ENCODE data around the gene SUMF2.
"Not testable (repeated sequence)": the region's sequence is repeated elsewhere in the genome, so short reads cannot be mapped to it uniquely, and the experiment has no call there.

SUMF2 gene

DNA sequence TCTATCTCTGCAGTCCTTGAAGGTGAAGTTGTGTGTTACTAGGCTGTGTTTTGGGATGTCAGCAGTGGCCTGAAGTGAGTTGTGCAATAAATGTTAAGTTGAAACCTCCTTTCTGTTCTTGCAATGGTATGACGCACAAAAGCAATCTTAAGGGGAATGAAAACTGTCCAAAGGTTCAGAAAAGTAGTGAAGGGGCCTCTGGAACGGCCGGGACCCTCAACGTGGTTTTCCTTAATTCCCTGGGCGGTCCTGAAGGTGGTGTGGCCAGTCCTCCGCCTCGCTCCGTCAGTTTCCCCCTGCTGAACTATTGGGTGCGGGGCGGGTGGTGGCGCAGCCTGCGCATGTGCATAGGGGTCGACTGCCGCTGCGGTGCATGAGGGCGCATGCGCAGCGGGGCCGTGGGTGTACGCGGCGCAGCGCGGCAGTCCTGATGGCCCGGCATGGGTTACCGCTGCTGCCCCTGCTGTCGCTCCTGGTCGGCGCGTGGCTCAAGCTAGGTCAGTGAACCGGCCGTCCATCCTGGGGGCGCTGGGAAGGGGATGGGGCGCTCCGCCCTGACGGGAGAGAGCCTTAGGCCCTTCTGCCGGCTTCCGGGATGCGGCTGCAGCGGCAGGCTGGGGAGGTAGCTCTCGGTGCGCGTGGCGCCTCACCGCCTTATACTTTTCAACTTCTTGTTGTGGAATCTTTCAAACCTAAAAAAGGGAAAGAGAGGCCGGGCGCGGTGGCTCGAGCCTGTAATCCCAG, at the start of gene SUMF2:
Gene SUMF2, plus strand, starts transcription at position 405 of the 744 bp plus-strand sequence. Its CDS starts 26 bp downstream, at position 431.
- peak; percentile 94 to 98 (median 96) for DNase-seq

DNA sequence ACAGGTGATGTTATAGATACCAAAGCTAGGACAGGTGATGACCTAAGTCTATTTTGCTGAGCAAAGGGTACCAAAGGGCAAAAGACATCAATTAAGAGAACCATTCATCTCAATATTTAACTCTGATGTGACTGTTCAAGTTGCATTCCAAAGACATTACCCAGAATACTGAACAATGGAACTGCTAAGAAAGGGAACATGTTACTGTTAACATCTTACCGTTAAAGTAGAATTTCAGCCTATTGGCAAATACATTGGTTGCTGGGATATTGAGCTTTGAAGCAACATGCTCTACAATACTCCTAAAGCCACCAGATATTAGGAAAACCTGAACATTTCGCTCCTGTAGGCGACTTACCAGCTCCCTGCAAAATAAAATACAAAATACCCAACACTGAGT, 47.1 kb upstream of the SUMF2 start:
- not testable (repeated sequence) for DNase-seq

DNA sequence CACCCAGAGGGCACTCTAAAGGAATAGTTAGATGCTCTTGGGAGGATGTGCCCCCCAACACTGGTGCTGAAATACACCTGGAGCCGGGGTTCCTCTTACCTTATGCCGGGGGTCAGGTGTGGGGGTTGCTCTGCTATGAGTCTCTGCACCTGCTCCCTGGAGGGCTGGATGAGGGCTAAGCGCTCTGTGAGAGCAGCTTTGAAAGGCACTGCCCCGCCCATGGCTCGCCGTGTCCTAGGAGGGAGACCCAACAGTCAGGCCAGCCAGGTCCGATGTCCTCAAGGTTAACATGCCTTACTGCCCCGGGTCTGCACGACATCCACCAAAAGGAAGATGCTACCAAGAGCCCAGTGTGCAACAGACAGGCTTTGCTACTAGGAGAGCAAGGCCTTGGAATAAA, 44.6 kb upstream of the SUMF2 start:
- no peak for DNase-seq

DNA sequence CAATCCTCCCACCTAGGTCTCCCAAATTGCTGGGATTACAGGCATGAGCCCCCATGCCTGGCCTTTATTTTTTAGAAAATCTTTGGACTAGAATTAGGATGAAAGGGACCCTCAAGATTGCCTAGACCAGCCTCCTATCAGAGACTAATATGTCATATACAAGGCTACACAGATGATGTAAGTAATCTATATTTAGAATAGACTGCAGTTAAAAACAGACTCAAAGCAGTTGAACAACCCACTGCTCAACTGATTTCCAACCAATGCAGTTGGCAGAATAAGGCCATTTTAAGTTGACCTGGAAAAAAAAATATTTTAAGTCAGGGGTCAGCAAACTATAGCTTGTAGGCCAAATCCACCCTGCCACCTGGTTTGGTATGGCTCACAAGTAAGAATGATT, 40.6 kb upstream of the SUMF2 start:
- no peak for DNase-seq

DNA sequence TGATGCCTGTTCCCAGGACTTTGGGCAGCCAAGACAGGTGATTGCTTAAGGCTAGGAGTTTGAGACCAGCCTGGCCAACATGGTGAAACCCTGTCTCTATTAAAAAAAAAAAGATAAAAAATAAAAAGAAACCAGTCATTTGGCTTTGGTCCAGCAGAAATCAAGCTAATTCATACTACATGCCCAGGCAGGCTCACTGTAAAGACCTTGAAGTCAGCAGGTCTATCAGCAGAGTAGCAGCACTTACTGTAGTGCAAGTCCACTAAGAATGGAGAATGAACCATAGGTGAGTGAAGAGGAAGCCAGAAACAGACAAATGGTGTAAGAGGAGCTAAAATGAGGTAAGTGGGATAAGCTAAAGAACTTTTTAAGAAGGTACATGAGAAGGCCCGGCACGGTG, 37.5 kb upstream of the SUMF2 start:
- DNase-seq, result no peak

DNA sequence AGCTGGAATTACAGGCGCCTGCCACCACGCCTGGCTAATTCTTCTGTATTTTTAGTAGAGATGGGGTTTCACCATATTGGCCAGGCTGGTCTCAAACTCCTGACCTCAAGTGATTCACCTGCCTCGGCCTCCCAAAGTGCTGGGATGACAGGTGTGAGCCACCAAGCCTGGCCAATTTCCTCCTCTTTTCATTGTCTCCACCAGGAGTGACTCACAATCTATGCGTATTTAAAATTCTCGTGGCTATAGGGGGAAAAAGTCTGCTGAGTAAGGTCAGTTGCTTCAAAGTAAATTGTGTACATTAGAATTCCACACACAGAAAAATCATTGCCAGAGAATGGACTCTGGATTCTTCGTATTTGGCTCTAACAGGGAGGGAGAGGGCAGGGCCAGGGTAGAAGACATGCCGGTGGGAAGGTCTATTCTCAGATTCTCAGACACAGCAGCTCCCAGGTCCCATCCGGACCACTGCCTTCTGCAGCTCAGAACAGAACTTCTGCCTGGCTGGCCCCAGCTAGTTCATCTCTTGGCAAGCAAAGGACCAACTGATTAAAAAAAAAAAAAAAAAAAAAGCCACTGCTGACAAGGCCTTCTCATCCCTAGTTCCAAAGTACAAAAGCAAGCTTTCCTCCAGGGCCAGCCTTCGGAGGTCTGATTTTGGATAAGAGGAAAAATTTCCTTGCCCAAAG, 35.0 kb upstream of the SUMF2 start:
- no peak for DNase-seq

DNA sequence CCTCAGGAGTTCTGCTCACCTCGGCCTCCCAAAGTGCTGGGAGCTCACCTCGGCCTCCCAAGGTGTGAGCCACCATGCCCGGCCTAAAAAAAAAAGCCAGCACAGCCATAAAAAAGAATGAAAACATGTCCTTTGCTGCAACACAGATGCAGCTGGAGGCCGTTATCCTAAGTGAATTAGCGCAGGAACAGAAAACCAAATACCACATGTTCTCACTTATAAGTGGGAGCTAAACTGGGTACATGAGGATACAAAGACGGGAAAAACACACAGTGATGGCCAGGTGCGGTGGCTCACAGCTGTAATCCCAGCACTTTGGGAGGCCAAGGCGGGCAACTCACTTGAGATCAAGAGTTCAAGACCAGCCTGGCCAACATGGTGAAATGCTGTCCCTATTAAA, 33.7 kb upstream of the SUMF2 start:
- DNase-seq, result no peak

DNA sequence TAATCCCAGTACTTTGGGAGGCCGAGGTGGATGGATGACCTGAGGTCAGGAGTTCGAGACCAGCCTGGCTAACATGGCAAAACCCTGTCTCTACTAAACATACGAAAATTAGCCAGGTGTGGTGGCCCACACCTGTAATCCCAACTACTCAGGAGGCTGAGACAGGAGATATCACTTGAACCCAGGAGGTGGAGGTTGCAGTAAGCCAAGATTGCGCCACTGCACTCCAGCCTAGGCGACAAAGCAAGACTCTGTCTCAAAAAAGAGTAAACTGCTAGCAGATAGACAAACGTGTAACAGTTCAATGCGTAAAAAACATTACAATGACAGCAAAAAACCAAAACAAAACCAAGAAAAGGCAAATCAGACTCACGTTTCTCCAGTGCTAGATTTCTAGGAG, 32.5 kb upstream of the SUMF2 start:
- not testable (repeated sequence) for DNase-seq

DNA sequence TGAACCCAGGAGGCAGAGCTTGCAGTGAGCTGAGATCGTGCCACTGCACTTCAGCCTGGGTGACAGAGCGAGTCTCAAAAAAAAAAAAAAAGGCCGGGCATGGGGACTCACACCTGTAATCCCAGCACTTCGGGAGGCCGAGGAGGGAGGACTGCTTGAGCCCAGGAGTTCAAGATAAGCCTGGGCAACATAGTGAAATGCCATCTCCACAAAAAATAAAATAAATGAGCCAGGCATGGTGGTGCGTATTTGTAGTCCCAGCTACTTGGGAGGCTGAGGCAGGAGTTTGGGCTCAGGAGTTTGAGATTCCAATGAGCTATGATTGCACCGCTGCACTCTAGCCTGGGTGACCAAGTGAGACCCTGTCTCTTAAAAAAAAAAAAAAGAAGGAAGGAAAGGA, 31.5 kb upstream of the SUMF2 start:
- not testable (repeated sequence) for DNase-seq

DNA sequence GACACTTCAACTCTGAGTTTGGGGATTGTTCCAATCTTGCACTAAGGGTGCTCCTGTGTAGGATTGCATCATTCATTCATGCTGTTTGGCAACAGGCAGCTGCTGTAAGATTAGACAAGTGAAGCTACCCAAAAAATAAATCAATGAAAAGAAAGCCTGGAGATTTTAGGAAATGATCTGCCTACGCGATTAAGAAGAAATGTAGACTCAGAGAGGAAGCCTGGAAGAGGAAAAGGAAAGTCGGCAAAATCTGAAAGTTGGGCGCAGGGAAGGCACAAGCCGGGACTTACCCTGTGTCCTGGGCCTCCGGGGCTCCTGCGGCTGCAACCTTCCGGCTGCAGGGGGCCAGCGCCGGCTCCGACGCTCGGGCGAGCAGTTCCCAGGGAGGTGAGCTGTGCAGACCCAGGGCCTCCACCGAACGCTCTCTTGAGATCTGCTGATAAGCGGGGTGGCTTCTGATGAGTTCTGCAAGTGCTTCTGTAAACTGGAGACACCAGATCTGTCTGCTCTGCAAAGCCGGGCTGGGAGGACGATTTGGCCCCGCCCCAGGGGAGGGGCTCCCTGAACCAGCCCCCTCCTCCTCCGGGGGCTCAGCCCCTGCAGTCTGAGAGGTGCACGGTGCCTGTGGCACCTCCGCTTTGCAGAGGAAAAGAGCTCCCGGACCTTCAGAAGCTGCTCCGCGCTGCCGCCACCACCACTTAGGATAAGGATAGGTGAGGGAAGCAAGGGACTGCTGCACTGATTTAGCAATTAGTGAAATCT, 30.2 kb upstream of the SUMF2 start:
- DNase-seq, result peak; percentile 68 to 77 (median 71)

DNA sequence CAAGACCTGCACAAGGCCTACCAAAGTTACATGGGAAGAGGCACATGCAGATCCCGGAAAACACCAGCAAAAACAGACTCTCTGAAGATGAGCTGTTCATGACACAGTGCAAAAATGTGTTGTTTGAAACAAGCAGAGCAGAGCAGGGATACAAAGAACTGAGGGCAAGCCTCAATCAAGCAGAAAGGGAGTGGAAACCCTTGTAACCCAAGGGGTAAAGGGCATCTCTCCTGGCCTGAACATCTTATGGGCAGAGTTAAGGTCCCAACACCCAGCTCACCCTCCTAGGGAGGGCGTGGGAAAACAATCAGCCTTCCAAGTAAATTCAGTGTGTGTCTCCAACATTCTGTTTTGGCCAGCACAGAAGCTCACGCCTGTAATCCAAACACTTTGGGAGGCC, 23.4 kb upstream of the SUMF2 start:
- DNase-seq, result no peak

DNA sequence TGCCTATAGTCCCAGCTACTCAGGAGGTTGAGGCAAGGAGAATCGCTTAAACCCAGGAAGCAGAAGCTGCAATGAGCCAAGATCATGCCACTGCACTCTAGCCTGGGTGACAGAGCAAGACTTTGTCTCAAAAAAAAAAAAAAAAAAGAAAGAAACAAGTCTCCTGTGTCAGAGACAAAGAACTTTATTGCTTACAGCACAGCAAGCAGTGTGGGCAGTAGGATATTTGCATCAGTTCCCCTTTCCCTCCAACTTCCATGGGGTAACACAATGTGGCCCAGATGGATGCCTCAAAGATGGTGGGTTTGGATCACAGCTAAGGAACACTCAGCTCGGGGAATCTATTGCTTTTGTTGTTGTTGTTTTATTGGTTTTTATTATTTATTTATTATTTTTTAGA, 18.3 kb upstream of the SUMF2 start:
- peak in 2 of 3 donors; percentile 31 to 33 for DNase-seq

DNA sequence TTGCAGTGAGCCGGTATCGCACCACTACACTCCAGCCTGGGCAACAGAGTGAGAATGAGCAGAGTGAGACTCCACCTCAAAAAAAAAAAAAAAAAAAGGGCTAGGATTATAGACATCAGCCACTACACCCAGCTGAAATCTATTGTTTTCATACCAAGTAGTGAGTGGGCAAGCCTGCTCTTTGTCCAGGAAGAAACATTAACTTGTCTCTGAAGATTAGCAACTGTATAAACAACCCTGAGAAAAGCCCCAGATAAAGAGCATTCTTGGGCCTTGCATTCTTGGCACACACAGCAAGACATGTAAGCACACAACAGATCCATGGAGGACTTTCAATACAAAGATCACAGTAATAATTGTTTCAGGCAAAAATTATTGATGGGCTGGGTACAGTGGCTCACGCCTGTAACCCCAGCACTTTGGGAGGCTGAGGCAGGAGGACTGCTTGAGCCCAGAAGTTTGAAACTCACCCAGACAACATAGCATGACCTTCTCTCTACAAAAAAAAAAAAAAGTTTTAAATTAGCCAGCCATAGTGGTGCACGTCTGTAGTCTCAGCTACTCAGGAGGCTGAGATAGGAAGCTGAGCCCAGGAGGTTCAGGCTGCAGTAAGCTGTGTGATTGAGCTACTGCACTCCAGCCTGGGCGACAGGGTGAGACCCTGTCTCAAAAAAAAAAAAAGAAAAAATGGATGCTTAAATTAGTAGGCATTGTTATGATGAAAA, 17.2 kb upstream of the SUMF2 start:
- DNase-seq, result no peak

DNA sequence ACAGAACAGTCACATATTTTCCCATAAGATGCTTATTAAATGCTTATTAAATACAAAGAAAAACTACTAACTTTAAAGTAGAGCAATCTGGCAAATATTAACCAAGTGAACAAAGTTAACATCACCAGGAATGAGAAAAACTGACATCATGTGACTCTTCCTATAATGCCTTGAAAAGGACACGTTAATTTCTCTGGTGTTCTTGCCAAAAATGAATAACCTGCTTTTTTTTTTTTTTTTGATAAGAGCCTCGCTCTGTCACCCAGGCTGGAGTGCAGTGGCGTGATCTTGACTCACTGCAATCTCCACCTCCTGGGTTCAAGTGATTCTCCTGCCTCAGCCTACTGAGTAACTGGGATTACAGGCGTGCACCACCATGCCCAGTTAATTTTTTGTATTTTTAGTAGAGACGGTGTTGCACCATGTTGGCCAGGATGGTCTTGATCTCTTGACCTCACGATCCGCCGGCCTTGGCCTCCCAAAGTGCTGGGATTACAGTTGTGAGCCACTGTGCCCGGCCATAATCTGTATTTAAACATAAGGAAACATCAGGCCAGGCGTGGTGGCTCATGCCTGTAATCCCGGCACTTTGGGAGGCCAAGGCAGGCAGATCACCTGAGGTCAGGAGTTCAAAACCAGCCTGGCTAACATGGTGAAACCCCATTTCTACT, 16.5 kb upstream of the SUMF2 start:
- not testable (repeated sequence) for DNase-seq

DNA sequence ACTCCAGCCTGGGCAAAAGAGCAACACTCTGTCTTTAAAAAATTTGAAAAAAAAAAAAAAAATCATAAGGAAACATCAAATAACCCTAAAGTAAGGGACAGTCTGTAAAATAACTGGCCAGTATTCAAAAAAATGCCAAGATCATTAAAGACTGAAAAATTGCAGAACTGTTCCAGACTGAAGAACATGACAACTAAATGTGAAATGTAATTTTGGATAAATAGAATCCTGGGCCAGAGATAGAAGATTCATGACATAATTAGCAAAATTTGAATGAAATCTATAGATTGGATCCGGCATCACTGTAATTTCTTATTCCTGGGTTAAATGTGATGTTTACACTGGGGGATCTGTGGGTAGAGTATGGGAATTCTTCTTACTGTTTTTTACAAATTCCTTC, 15.8 kb upstream of the SUMF2 start:
- DNase-seq, result no peak

DNA sequence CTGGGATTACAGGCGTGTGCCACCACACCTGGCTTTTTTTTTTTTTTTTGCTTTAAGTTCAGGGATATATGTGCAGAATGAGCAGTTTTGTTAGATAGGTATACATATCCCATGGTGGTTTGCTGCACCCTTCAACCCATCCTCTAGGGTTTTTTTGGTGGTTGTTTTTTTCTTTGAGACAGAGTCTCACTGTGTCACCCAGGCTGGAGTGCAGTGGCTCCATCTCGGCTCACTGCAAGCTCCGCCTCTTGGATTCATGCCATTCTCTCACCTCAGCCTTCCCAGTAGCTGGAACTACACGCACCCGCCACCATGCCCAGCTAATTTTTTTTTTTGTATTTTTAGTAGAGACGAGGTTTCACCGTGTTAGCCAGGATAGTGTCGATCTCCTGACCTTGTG, 15.3 kb upstream of the SUMF2 start:
- not testable (repeated sequence) for DNase-seq

DNA sequence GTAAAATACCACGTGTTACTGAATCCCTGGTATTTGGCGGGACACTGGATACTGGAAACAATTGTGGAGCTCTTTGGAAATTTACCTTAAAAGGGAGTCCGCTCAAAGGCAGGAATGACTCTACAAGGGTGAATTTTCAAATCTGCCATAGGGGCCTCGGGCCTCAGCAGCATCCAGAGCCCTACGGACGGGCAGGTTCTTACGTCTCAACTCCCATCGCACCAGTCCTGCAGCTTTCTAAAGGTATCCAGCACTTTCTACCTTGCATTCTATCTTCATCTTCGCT, 13.1 kb upstream of the SUMF2 start:
- no peak for DNase-seq

DNA sequence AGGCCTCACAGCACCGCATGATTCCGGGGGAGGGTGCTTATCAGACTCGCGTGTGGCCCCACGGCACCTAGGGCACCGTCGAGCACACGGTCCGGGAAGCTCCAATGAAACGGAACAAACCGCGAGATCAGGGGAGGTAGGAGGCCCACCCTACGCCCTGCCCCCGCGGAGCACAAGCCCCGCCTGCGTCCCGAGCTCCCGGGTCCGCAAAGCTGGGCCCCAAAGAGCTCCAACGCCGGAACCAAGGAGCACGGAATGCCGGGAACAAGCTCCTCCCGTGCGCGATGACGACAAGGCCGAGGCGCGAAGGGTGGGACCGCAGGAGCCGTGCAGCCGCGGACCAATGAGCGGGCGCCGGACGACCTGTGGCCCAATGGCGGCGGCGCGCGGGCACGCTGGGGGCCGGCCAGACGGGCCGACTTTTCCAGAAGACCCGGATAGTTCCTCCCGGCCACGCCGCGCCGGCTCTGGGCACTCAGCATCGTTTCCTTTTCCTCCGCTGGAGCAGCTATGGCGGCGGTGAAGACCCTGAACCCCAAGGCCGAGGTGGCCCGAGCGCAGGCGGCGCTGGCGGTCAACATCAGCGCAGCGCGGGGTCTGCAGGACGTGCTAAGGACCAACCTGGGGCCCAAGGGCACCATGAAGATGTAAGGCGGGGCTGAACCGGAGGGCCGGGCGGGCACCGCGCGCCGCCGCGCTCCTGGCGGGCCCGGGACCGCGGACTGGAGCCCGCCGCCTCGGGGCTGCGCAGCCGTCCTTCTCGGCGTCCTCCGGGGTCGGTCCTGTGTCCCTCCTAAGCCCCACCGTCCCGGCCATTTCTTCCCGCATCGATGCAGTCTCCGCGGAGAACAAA, 12.5 kb upstream of the SUMF2 start, which contains the start of the genes CCT6A and PSPH:
Gene CCT6A, plus strand, starts transcription at position 427 of the 853 bp plus-strand sequence. Its CDS starts 84 bp downstream, at position 511.
Gene PSPH, minus strand, starts transcription at position 106 of the 853 bp plus-strand sequence. CDS start 30,232 bp downstream, outside the sequence.
- peak; percentile 97 to 99 (median 98) for DNase-seq

DNA sequence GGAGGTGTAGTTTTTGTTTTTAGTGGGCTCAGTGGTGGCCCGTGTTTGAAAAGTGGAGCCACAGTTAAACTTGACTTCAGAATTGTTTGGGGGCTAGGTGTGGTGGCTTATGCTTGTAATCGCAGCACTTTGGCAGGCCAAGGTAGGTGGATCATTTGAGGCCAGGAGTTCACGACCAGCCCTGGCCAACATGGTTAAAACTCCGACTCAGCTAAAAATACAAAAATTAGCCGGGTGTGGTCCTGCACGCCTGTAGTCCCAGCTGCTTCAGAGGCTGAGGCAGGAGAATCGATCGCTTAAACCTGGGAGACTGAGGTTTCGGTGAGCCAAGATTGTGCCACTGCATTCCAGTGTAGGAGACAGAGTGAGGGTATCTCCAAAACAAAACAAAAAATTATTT, 10.7 kb upstream of the SUMF2 start:
- no peak for DNase-seq

DNA sequence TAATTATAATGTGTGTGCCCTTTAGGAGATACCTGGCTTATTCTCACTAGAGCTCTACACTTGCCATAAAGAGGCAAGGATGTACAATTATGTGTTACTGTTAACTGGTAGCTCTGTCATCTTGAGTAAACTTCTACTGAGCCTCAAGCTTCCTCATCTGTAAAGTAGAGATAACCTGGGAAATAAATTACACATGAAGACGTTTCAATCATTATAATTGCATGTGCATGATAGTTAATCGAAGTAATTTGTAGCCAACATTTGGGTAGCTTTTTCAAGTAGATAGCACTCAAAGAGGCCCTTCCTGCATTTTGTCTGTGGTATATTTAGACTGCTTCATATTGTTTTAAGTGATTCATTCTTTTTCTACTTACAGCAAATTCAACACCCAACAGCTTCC, 10.1 kb upstream of the SUMF2 start:
- no peak for DNase-seq

DNA sequence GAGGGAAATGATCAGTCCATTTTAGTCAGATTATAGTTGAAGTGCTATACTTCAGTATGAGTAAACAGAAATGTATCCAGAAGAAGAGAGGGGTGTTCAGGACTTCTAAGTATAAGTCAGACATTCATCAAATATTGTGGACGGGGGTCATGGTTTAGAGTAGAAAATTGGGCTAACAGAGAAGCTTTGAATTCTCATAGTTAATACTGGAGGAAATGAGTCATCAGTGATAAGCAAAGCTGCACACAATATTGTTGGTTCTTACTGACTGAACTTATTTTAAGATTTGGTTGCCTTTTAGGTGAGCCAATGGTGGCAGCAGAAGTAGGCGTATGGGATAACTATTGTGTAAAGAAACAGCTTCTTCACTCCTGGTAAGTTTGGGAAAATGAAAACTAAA, 1.7 kb upstream of the SUMF2 start:
- no peak for DNase-seq
